Measurements from ENCODE around the gene GAB1. TPM values are rescaled to one million over a fixed set of nuclear protein-coding genes. Genes with fewer than 3 reads are reported as not detected.

Gene GAB1
- total RNA-seq, 1 experiment from 2014 or later = 5.9 TPM

GRCh38 chr4:143381189-143382118, 44.8 kb downstream of the GAB1 start:
- H3K27ac Mint-ChIP-seq (ENCODE audit: low read depth, unreplicated experiment) = peak overlapping the region; percentile 86
- TF ChIP-seq CTCF (IDR thresholded peaks at IDR 0.05; ENCODE audit: unreplicated experiment) = no peak
- no TSS peak for BruUV-seq (replicated peaks)
- no peak overlapping the region for H3K4me3 Mint-ChIP-seq (ENCODE audit: unreplicated experiment)
- H3K4me1 Mint-ChIP-seq (ENCODE audit: insufficient read depth, unreplicated experiment) = peaks cover 19% of the 10 kb centered on the region
- DNase-seq (ENCODE audit: unreplicated experiment) = peak; percentile 69
- intact Hi-C loops (cut with micrococcal nuclease) = no loop called here
- ChIA-PET CTCF (interaction anchor here (0.6 kb wide), 1 partner anchor 634 kb away, joined by 4 read pairs; no protein-coding TSS in a partner anchor), POLR2A (interaction anchor here (0.7 to 3.6 kb wide), 7 partner anchors 9 to 150 kb away, joined by 3 to 16 read pairs (median 9); no protein-coding TSS in a partner anchor)
- H3K9me3 Mint-ChIP-seq (ENCODE audit: unreplicated experiment) = no peaks in the 10 kb centered on the region
- H3K27me3 Mint-ChIP-seq (ENCODE audit: insufficient read depth, unreplicated experiment) = no peaks in the 10 kb centered on the region
- no peaks in the 10 kb centered on the region for H3K36me3 Mint-ChIP-seq (ENCODE audit: insufficient read depth, unreplicated experiment)

GRCh38 chr4:143382596-143382995, 45.9 kb downstream of the GAB1 start:
- no peaks in the 10 kb centered on the region for H3K9me3 Mint-ChIP-seq (ENCODE audit: unreplicated experiment)
- peaks cover 16% of the 10 kb centered on the region for H3K4me1 Mint-ChIP-seq (ENCODE audit: insufficient read depth, unreplicated experiment)
- DNase-seq (ENCODE audit: unreplicated experiment) = peak; percentile 31
- ChIA-PET POLR2A (interaction anchor here (1.3 to 3.6 kb wide), 6 partner anchors 9 to 45 kb away, joined by 3 to 16 read pairs (median 10); no protein-coding TSS in a partner anchor), CTCF (interaction anchor here (0.7 kb wide), 1 partner anchor 17 kb away, joined by 4 read pairs; no protein-coding TSS in a partner anchor)
- no peaks in the 10 kb centered on the region for H3K36me3 Mint-ChIP-seq (ENCODE audit: insufficient read depth, unreplicated experiment)
- H3K27me3 Mint-ChIP-seq (ENCODE audit: insufficient read depth, unreplicated experiment) = no peaks in the 10 kb centered on the region
- intact Hi-C loops (cut with micrococcal nuclease) = no loop called here
- peak overlapping the region; percentile 50 for H3K4me3 Mint-ChIP-seq (ENCODE audit: unreplicated experiment)
- no TSS peak for BruUV-seq (replicated peaks)
- H3K27ac Mint-ChIP-seq (ENCODE audit: low read depth, unreplicated experiment) = peak overlapping the region; percentile 86
- TF ChIP-seq CTCF (IDR thresholded peaks at IDR 0.05; ENCODE audit: unreplicated experiment) = no peak

GRCh38 chr4:143383005-143383574, 46.4 kb downstream of the GAB1 start:
- TF ChIP-seq CTCF (IDR thresholded peaks at IDR 0.05; ENCODE audit: unreplicated experiment) = no peak
- no peaks in the 10 kb centered on the region for H3K27me3 Mint-ChIP-seq (ENCODE audit: insufficient read depth, unreplicated experiment)
- BruUV-seq (replicated peaks) = no TSS peak
- intact Hi-C loops (cut with micrococcal nuclease) = no loop called here
- H3K27ac Mint-ChIP-seq (ENCODE audit: low read depth, unreplicated experiment) = peak overlapping the region; percentile 86
- no peaks in the 10 kb centered on the region for H3K9me3 Mint-ChIP-seq (ENCODE audit: unreplicated experiment)
- POLR2A ChIA-PET = interaction anchor here (1.3 to 3.6 kb wide), 7 partner anchors 11 to 46 kb away, joined by 3 to 16 read pairs (median 10); partner anchors contain the start of gene GAB1
- peak overlapping the region; percentile 50 for H3K4me3 Mint-ChIP-seq (ENCODE audit: unreplicated experiment)
- no peaks in the 10 kb centered on the region for H3K36me3 Mint-ChIP-seq (ENCODE audit: insufficient read depth, unreplicated experiment)
- DNase-seq (ENCODE audit: unreplicated experiment) = no peak
- CTCF ChIA-PET = interaction anchor here (0.6 to 2.0 kb wide), 2 partner anchors 8 to 24 kb away, joined by 3 to 4 read pairs; no protein-coding TSS in a partner anchor
- H3K4me1 Mint-ChIP-seq (ENCODE audit: insufficient read depth, unreplicated experiment) = peaks cover 16% of the 10 kb centered on the region

All from MCF 10A (cell line).